Spleen (tissue), 11 donors: ENCODE data around the gene AFF4. TPM values are rescaled to one million over a fixed set of nuclear protein-coding genes. Genes with fewer than 3 reads are reported as not detected.

Experiments used
- DNase-seq: peaks from one replicate; pipeline ENCODE4 v3.0.0-alpha.2; 2020
- H3K27ac ChIP-seq, 8 donors: fragments of 200-600 bp; sonication (generic) in 7 of 8; 1 replicate in 4 of 8; 2 replicates in 4 of 8; pipeline versions ENCODE4 v1.5.0 to v1.8.0; 2016 to 2021; ENCODE audit warnings: inconsistent platforms in 4 of 8, mild to moderate bottlenecking in 4 of 8, moderate library complexity in 1 of 8
- H3K27me3 ChIP-seq, 7 donors: fragments of 200-600 bp; sonication (generic) in 6 of 7; replicated peaks in 1 of 7; 1 replicate in 4 of 7; 2 replicates in 3 of 7; pipeline versions ENCODE4 v1.5.0 to v1.8.0; 2016 to 2021; ENCODE audit warnings: inconsistent platforms in 3 of 7, mild to moderate bottlenecking in 1 of 7
- H3K36me3 ChIP-seq, 6 donors: fragments of 200-600 bp; sonication (generic) in 5 of 6; 1 replicate in 4 of 6; 2 replicates in 2 of 6; pipeline versions ENCODE4 v1.5.0 to v1.8.0; 2016 to 2021; ENCODE audit warnings: inconsistent platforms in 2 of 6
- H3K4me1 ChIP-seq, 6 donors: fragments of 200-600 bp; sonication (generic) in 5 of 6; 1 replicate in 3 of 6; 2 replicates in 3 of 6; pipeline versions ENCODE4 v1.5.0 to v1.8.0; 2016 to 2021; ENCODE audit warnings: inconsistent platforms in 3 of 6
- H3K4me3 ChIP-seq, 8 donors: fragments of 200-600 bp; sonication (generic) in 7 of 8; 1 replicate in 4 of 8; 2 replicates in 4 of 8; pipeline versions ENCODE4 v1.5.0 to v1.8.0; 2016 to 2021; ENCODE audit warnings: inconsistent platforms in 4 of 8, mild to moderate bottlenecking in 4 of 8, moderate library complexity in 2 of 8
- H3K9me3 ChIP-seq, 8 donors: fragments of 200-600 bp; sonication (generic) in 7 of 8; 1 replicate in 4 of 8; 2 replicates in 4 of 8; pipeline versions ENCODE4 v1.5.0 to v1.8.0; 2016 to 2021; ENCODE audit warnings: inconsistent platforms in 4 of 8
- CTCF ChIP-seq, 11 experiments: fragments of 200-600 bp in 7 of 11; fragments of 450-650 bp in 4 of 11; sonication (generic) in 4 of 11; IDR thresholded peaks in 8 of 11; conservative IDR thresholded peaks in 3 of 11; 1 replicate in 7 of 11; 2 replicates in 4 of 11; pipeline versions ENCODE4 v1.4.0 to v1.8.0; 2016 to 2021; ENCODE audit warnings: antibody characterized with exemption in 11 of 11, inconsistent platforms in 4 of 11, mild to moderate bottlenecking in 1 of 11
- POLR2A ChIP-seq, 3 donors: fragments of 450-650 bp; IDR thresholded peaks; one replicate each; pipeline ENCODE4 v1.5.1; 2017; ENCODE audit warnings: antibody characterized with exemption in 3 of 3, mild to moderate bottlenecking in 1 of 3
- POLR2AphosphoS5 ChIP-seq, 3 donors: sonication (generic); formaldehyde crosslinking; IDR thresholded peaks; one replicate each; pipeline ENCODE4 v1.5.1; 2017; ENCODE audit warnings: antibody characterized with exemption in 3 of 3
- WGBS, 5 donors: extraction: QIAGEN DNeasy Blood & Tissue Kit in 3 of 5; methylation state at CpG; one replicate each; pipeline versions ENCODE4 v1.1.5 to v1.1.7; 2013 to 2018; 5-methylcytosine and 5-hydroxymethylcytosine counted together
- intact Hi-C: fragments of 100-400 bp; cut with DNase I; formaldehyde crosslinking; loops from one replicate; pipeline ENCODE4 v1.15.0; 2023; ENCODE audit warnings: low total_unique reads
- polyA plus RNA-seq, 3 donors: library from polyadenylated mRNA; stranded (reverse); fragments of 200-250 nt; gene quantifications; one replicate each; pipeline ENCODE4 v1.2.1, GENCODE V29; 2013
- total RNA-seq, 7 donors: library from RNA; depleted of rRNA in 3 of 7; stranded (reverse); fragments of >200 nt in 3 of 7; fragmentation: NEBNext Ultra II Directional in 4 of 7; extraction: Animal tissue kit (Norgen Biotek cat#: 25700) in 4 of 7; gene quantifications; one replicate each; pipeline versions ENCODE4 v1.1.0 to v1.2.1, GENCODE V29; 2016 to 2021
- donor health status: healthy with polysubstance abuse.
- donor health status: DM: no; HTN: no; CAD: no; lungs with moderate emphysema.
- donor health status: DM: no; HTN: no; CAD: no.
- donor health status: Bipolar disorder and iron deficiency.
- donor health status: healthy.
- donor health status: DM: no; HTN: no; CAD: no.
- donor health status: DM: yes; HTN: yes; CAD: no.

The AFF4 gene
- total and polyA plus RNA-seq, 10 donors = 5.1 to 84.3 (median 65.1) TPM

GRCh38 chr5:132928062-132928407 is 35.4 kb downstream of the AFF4 start:
- TF ChIP-seq POLR2AphosphoS5 (IDR thresholded peaks at IDR 0.05) (no peak), CTCF (IDR thresholded peaks at IDR 0.05 in 8 of 11, conservative IDR thresholded peaks at IDR 0.05 in 3 of 11) (no peak), POLR2A (IDR thresholded peaks at IDR 0.05) (no peak)
- H3K4me3 ChIP-seq = no peak overlapping the region
- intact Hi-C loops = no loop called here
- H3K4me1 ChIP-seq = peaks cover 0 to 26% (median 5%) of the 10 kb centered on the region in 6 donors
- H3K9me3 ChIP-seq = no peaks in the 10 kb centered on the region
- H3K27ac ChIP-seq = no peak overlapping the region
- H3K27me3 ChIP-seq = no peaks in the 10 kb centered on the region
- 76 to 89% (median 81%) methylated on average over 2 of the region's 2 CpGs for WGBS, 5 donors
- H3K36me3 ChIP-seq = peaks cover 0 to 98% (median 77%) of the 10 kb centered on the region in 6 donors
- DNase-seq = no peak

GRCh38 chr5:132927355-132928061 is 35.9 kb downstream of the AFF4 start:
- Histone ChIP-seq H3K36me3 (peaks cover 0 to 98% (median 79%) of the 10 kb centered on the region in 6 donors), H3K4me3 (no peak overlapping the region), H3K27ac (no peak overlapping the region), H3K4me1 (peaks cover 0 to 26% (median 5%) of the 10 kb centered on the region in 6 donors), H3K9me3 (no peaks in the 10 kb centered on the region), H3K27me3 (no peaks in the 10 kb centered on the region)
- DNase-seq = no peak
- intact Hi-C loops = no loop called here
- WGBS, 5 donors = 76 to 89% (median 79%) methylated on average over 2 of the region's 2 CpGs
- TF ChIP-seq POLR2AphosphoS5 (IDR thresholded peaks at IDR 0.05) = no peak
- TF ChIP-seq POLR2A (IDR thresholded peaks at IDR 0.05) = no peak
- TF ChIP-seq CTCF (IDR thresholded peaks at IDR 0.05 in 8 of 11, conservative IDR thresholded peaks at IDR 0.05 in 3 of 11) = no peak

GRCh38 chr5:132926437-132926836 is 37.0 kb downstream of the AFF4 start:
- Histone ChIP-seq H3K4me3 (no peak overlapping the region), H3K27me3 (no peaks in the 10 kb centered on the region), H3K4me1 (peaks cover 0 to 26% (median 5%) of the 10 kb centered on the region in 6 donors), H3K27ac (no peak overlapping the region), H3K9me3 (no peaks in the 10 kb centered on the region), H3K36me3 (peaks cover 0 to 98% (median 79%) of the 10 kb centered on the region in 6 donors)
- DNase-seq = no peak
- TF ChIP-seq POLR2AphosphoS5 (IDR thresholded peaks at IDR 0.05) = no peak
- TF ChIP-seq CTCF (IDR thresholded peaks at IDR 0.05 in 8 of 11, conservative IDR thresholded peaks at IDR 0.05 in 3 of 11) = no peak
- no peak for TF ChIP-seq POLR2A (IDR thresholded peaks at IDR 0.05)
- 90 to 99% (median 96%) methylated on average over 4 of the region's 4 CpGs for WGBS, 5 donors
- intact Hi-C loops = no loop called here

- Histone ChIP-seq H3K27me3 (no peaks in the 10 kb centered on the region), H3K9me3 (no peaks in the 10 kb centered on the region), H3K4me3 (no peak overlapping the region), H3K36me3 (peaks cover 0 to 98% (median 37%) of the 10 kb centered on the region in 6 donors), H3K27ac (no peak overlapping the region), H3K4me1 (peaks cover 0 to 14% (median 2%) of the 10 kb centered on the region in 6 donors)
- intact Hi-C loops = no loop called here
- 95 to 98% (median 97%) methylated on average over 3 of the region's 3 CpGs for WGBS, 5 donors
- TF ChIP-seq POLR2AphosphoS5 (IDR thresholded peaks at IDR 0.05) (no peak), POLR2A (IDR thresholded peaks at IDR 0.05) (no peak), CTCF (IDR thresholded peaks at IDR 0.05 in 8 of 11, conservative IDR thresholded peaks at IDR 0.05 in 3 of 11) (no peak)
- no peak for DNase-seq
Observed at GRCh38 chr5:132916086-132916485, 47.3 kb downstream of the AFF4 start.
